H7 (cell line): Measurements from ENCODE around the gene UBAC2. TPM values are rescaled to one million over a fixed set of nuclear protein-coding genes. Genes with fewer than 3 reads are reported as not detected.

Experiments
- DNase-seq: peaks from one replicate; pipeline ENCODE4 v3.0.0; 2012
- H3K27me3 ChIP-seq: 2 replicates; pipeline ENCODE4 v1.6.0; 2011; ENCODE audit warnings: mild to moderate bottlenecking, low read length; ENCODE audit not compliant: control insufficient read depth, insufficient read depth
- H3K36me3 ChIP-seq: replicated peaks from 2 replicates; pipeline ENCODE4 v1.5.1; 2011; ENCODE audit warnings: low read length; ENCODE audit not compliant: control insufficient read depth, insufficient read depth
- H3K4me3 ChIP-seq: 2 replicates; pipeline ENCODE4 v1.5.1; 2011; ENCODE audit warnings: low read depth, mild to moderate bottlenecking, control low read depth, low read length, moderate library complexity; ENCODE audit not compliant: insufficient read depth
- total RNA-seq: library from RNA; depleted of rRNA; stranded (reverse); fragments of >200 nt; shearing (Covaris generic); gene quantifications from 2 replicates; pipeline ENCODE4 v1.2.3, GENCODE V29; 2014; rRNA removed

UBAC2 gene
- total RNA-seq, 1 experiment from 2014 or later, result 56.9 TPM

DNA sequence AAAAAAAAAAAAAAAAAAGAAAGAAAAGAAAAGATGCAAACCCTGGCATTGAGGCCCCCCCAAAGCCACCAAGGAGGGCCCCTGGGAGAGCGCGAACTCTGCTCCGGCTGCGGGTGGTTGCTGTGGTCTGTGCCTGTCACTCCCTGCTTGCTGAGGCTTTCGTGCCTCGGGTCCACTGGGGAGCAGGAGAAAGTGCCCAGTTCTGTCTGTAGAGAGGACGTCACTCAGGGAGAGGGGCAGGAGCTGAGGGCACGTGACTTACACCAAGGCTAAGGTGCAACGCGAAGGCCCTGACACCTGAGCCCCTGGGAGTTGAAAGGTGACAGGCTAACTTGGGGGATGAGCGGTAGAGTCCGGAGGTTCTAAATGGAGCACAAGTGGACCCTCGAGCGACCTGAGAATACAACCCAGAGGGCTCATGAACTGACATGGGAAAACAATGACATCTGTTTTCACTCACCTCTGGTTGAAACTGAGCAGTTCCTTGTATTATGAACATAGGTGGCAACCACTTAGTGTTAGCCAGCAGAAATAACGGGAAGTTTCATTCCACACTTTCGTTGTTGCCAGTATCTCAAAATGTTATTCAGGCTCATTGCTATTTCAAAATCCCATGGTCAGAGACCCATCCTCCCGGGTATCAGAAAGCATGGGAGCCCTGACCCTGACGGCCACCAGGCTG lies 231.4 kb downstream of the UBAC2 start:
- peak; percentile 46 for DNase-seq
- Histone ChIP-seq H3K4me3 (no peak overlapping the region), H3K27me3 (no peaks in the 10 kb centered on the region), H3K36me3 (no peaks in the 10 kb centered on the region)

DNA sequence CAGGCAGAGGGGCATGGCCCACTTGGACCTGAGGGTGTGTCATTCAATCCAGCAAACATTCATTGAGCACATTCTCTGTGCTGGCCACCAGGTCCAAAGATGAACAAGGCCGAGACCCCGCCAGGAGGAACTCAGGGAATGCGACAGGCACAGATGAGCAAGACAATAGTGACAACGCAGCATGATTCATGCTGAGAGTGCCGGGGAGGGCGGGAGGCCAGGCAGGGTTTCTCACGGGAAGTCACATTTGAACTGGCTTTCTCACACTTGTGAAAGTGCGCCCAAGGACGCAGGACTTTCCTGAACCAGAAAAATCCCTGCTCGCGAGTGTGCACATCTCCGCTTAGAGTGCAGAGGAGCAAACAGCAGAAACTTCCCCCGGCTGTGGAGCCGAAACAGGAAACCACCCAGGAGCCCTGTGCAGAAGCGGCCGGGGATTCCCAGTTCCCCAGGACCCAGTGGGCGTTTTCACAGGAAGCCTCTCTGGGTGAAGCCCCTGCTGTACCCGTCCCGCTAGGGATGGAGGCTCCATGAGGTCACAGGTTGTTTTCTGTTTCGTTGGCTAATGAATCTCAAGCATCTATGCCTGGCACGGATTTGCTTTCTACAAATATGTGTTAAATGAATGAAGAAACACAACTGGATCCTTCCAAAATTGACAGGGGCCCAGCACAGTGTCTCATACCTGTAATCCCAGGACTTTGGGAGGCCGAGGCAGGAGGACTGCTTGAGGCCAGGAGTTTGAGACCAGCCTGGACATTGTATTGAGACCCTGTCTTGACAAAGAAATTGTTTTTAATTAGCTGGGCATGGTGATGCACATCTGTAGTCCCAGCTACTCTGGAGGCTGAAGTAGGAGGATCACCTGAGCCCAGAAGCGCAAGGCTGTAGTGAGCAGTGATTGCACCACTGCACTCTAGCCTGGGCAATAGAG lies 232.2 kb downstream of the UBAC2 start:
- DNase-seq, result peak; percentile 83
- no peaks in the 10 kb centered on the region for H3K36me3 ChIP-seq
- H3K4me3 ChIP-seq, result no peak overlapping the region
- no peaks in the 10 kb centered on the region for H3K27me3 ChIP-seq

DNA sequence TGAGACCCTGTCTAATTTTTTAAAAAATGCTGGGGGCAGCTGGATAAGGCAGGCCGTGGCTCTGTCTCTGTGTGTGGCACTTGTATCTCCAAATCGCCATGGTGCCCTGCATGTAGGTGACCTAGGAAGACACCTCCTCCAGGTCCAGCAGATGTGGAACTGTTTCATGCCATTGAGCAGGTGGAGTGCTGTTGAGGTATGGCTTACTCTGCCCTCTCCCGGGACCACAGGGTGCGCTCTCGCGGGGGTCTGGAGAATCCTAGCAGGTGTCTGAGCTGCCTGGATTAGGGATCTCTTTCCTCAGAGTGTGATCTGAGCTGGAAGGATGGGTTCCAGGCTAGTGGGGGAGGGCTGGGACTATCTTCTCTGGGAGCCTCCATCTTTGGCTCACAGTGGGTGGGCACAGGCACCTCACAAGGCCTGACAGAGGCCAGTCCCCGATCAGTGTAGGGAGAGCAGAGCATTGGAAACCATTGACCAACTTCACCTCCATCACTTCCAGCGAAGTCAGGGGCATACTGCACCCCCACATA lies 233.0 kb downstream of the UBAC2 start:
- Histone ChIP-seq H3K36me3 (no peaks in the 10 kb centered on the region), H3K27me3 (no peaks in the 10 kb centered on the region), H3K4me3 (no peak overlapping the region)
- no peak for DNase-seq

DNA sequence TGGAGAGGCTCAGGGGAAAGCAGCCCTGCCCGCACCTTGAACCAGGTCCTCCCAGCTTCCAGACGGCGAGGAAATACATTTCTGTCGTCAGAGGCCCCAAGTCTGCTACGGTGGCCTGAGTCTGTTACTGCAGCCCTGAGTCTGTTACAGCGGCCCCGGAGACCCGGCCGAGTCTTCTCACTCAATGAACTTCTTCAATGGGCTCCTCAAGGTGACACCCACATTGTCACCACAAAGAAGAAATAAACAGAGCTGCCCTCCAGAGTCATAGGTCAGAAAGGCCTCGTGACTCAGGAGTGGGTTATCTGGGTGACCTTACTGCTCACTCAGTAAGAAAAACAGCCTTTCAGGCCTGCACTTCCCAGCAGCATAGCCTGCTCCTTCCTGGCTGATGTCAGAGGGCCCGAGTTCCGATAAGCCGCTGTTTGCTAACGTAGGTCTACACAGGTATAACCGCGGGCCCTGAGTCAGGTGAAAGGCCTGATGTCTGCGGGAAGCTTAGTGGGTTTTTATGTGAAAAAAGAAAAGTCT lies 233.7 kb downstream of the UBAC2 start:
- H3K4me3 ChIP-seq, result no peak overlapping the region
- H3K36me3 ChIP-seq, result no peaks in the 10 kb centered on the region
- H3K27me3 ChIP-seq, result no peaks in the 10 kb centered on the region
- peak; percentile 64 for DNase-seq

DNA sequence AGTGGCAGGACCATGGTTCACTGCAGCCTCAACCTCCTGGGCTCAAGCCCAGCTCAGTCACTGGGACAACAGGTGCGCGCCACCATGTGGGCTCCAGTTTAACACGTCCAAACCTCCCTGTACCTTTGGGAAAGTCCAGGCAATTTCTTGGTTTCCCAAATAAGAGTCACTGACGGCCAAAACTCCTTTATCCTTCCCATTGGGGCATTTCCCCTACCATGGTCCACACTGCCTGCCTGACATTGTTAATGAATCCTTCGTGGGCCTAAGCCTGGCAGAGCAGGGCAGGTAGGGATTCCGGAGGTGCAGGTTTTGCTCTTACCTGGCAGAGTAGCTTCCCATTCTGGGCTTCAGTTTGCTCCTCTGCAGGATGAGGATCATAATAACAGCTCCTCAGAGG lies 234.5 kb downstream of the UBAC2 start:
- DNase-seq, result no peak
- no peak overlapping the region for H3K4me3 ChIP-seq
- no peaks in the 10 kb centered on the region for H3K27me3 ChIP-seq

DNA sequence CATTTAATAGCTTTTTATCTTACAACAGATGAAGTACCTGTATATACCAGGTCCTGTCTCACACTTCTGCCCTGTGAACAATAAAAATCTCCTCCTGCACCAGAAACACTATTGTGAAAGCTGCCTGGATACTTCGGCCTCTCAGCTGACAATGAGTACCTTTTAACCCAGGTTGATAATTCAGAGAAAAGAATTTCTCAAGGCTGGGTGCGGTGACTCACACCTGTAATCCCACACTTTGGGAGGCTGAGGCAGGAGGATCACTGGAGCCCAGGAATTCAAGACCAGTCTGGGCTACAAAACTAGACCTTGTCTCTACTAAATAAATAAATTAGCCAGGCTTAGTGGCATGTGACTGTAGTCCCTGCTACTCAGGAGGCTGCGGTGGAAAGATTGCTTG lies 235.3 kb downstream of the UBAC2 start:
- DNase-seq, result no peak
- H3K36me3 ChIP-seq, result no peaks in the 10 kb centered on the region
- no peak overlapping the region for H3K4me3 ChIP-seq
- no peaks in the 10 kb centered on the region for H3K27me3 ChIP-seq

More for the DNA sequence above, 234.5 kb downstream of the UBAC2 start:
- no peaks in the 10 kb centered on the region for H3K36me3 ChIP-seq

Other genes starting within 250 kb of the UBAC2 start
- 5.1 and 7.7 TPM in 2 replicates for gene DOCK9, start 222.8 kb upstream of the UBAC2 start, total RNA-seq
- gene GPR18, start 57.5 kb downstream of the UBAC2 start, total RNA-seq, result 0.10 TPM in 1 of 2 replicates, not detected in the other
- gene GPR183, start 106.5 kb downstream of the UBAC2 start, total RNA-seq, result not detected in 2 replicates